HepG2 (cell line): Measurements from ENCODE around the gene PMS1. TPM values are rescaled to one million over a fixed set of nuclear protein-coding genes. Genes with fewer than 3 reads are reported as not detected.

ENCODE experiments used
- ATF1 ChIP-seq: IDR thresholded peaks from 2 replicates; pipeline ENCODE4 v1.6.1; 2016; ENCODE audit warnings: mild to moderate bottlenecking, control low read depth
- HMG20B ChIP-seq: conservative IDR thresholded peaks from 2 replicates; pipeline ENCODE4 v1.6.1; 2016; ENCODE audit warnings: missing genetic modification reagents, missing compliant biosample characterization
- IRX3 ChIP-seq: sonication (generic); formaldehyde crosslinking; IDR thresholded peaks from 2 replicates; pipeline ENCODE4 v1.8.1; 2023; ENCODE audit warnings: mild to moderate bottlenecking, low read depth, missing genetic modification reagents, borderline replicate concordance
- JUND ChIP-seq: sonication (generic); formaldehyde crosslinking; IDR thresholded peaks from 2 replicates; pipeline ENCODE4 v1.8.0; 2022; ENCODE audit warnings: mild to moderate bottlenecking, missing genetic modification reagents
- KLF6 ChIP-seq: IDR thresholded peaks from 2 replicates; pipeline ENCODE4 v1.8.0; 2016; ENCODE audit warnings: missing biosample characterization, missing genetic modification reagents
- MIXL1 ChIP-seq: IDR thresholded peaks from 2 replicates; pipeline ENCODE4 v1.6.1; 2016
- MTF2 ChIP-seq: sonication (generic); formaldehyde crosslinking; IDR thresholded peaks from 2 replicates; pipeline ENCODE4 v1.5.0; 2020; ENCODE audit warnings: missing genetic modification reagents, borderline replicate concordance
- NPAS2 ChIP-seq: sonication (generic); formaldehyde crosslinking; IDR thresholded peaks from 2 replicates; pipeline ENCODE4 v1.8.0; 2022; ENCODE audit warnings: mild to moderate bottlenecking, missing genetic modification reagents, borderline replicate concordance
- POGZ ChIP-seq: sonication (generic); formaldehyde crosslinking; IDR thresholded peaks from 2 replicates; pipeline ENCODE4 v1.4.0; 2020; ENCODE audit warnings: mild to moderate bottlenecking, missing genetic modification reagents
- RBM22 ChIP-seq: fragments of 200-400 bp; formaldehyde crosslinking; optimal IDR thresholded peaks from 2 replicates; pipeline ENCODE3; 2017; ENCODE audit warnings: mild to moderate bottlenecking, low read length, moderate library complexity
- RFX3 ChIP-seq: IDR thresholded peaks from 2 replicates; pipeline ENCODE4 v1.6.1; 2016; ENCODE audit warnings: missing biosample characterization, missing genetic modification reagents
- RXRB ChIP-seq: IDR thresholded peaks from 2 replicates; pipeline ENCODE4 v1.6.1; 2016; ENCODE audit warnings: borderline replicate concordance, missing genetic modification reagents, missing compliant biosample characterization
- SALL1 ChIP-seq: sonication (generic); formaldehyde crosslinking; IDR thresholded peaks from 2 replicates; pipeline ENCODE4 v1.8.0; 2022; ENCODE audit warnings: mild to moderate bottlenecking, missing genetic modification reagents
- SMYD3 ChIP-seq: sonication (generic); formaldehyde crosslinking; IDR thresholded peaks from 2 replicates; pipeline ENCODE4 v1.8.1; 2023; ENCODE audit warnings: mild to moderate bottlenecking, missing genetic modification reagents
- SNAPC5 ChIP-seq: sonication (generic); formaldehyde crosslinking; IDR thresholded peaks from 2 replicates; pipeline ENCODE4 v1.8.1; 2023; ENCODE audit warnings: mild to moderate bottlenecking, missing genetic modification reagents, borderline replicate concordance
- TBL1XR1 ChIP-seq: fragments of 150-350 bp; IDR thresholded peaks from 2 replicates; pipeline ENCODE4 v1.6.1; 2014; ENCODE audit warnings: borderline replicate concordance, low read length; ENCODE audit not compliant: partially characterized antibody
- TOE1 ChIP-seq: sonication (generic); formaldehyde crosslinking; IDR thresholded peaks from 2 replicates; pipeline ENCODE4 v1.4.0; 2020; ENCODE audit warnings: mild to moderate bottlenecking, missing genetic modification reagents
- XBP1 ChIP-seq: sonication (generic); formaldehyde crosslinking; IDR thresholded peaks from 2 replicates; pipeline ENCODE4 v1.5.0; 2020; ENCODE audit warnings: missing genetic modification reagents
- YEATS4 ChIP-seq: sonication (generic); formaldehyde crosslinking; IDR thresholded peaks from 2 replicates; pipeline ENCODE4 v1.4.0; 2020; ENCODE audit warnings: missing genetic modification reagents, borderline replicate concordance
- ZBTB7A ChIP-seq: sonication (generic); formaldehyde crosslinking; IDR thresholded peaks from 2 replicates; pipeline ENCODE4 v1.8.0; 2022; ENCODE audit warnings: mild to moderate bottlenecking, missing genetic modification reagents
- ZMAT3 ChIP-seq: sonication (generic); formaldehyde crosslinking; conservative IDR thresholded peaks from 2 replicates; pipeline ENCODE4 v1.7.0; 2021; ENCODE audit warnings: missing genetic modification reagents
- ZNF136 ChIP-seq: sonication (generic); formaldehyde crosslinking; IDR thresholded peaks from 2 replicates; pipeline ENCODE4 v1.8.1; 2022; ENCODE audit warnings: low read depth, mild to moderate bottlenecking, moderate library complexity, missing genetic modification reagents
- ZNF276 ChIP-seq: sonication (generic); formaldehyde crosslinking; IDR thresholded peaks from 2 replicates; pipeline ENCODE4 v1.4.0; 2020; ENCODE audit warnings: mild to moderate bottlenecking, low read depth, missing genetic modification reagents
- ZNF563 ChIP-seq: sonication (generic); formaldehyde crosslinking; IDR thresholded peaks from 2 replicates; pipeline ENCODE4 v1.8.0; 2022; ENCODE audit warnings: mild to moderate bottlenecking, moderate library complexity, missing genetic modification reagents
- ZNF780A ChIP-seq: sonication (generic); formaldehyde crosslinking; IDR thresholded peaks from 2 replicates; pipeline ENCODE4 v1.8.0; 2022; ENCODE audit warnings: mild to moderate bottlenecking, missing genetic modification reagents, moderate library complexity
- ZNF883 ChIP-seq: sonication (generic); formaldehyde crosslinking; IDR thresholded peaks from 2 replicates; pipeline ENCODE4 v1.5.1; 2020; ENCODE audit warnings: mild to moderate bottlenecking, missing genetic modification reagents; ENCODE audit errors: not compliant biosample characterization
- ZSCAN22 ChIP-seq: sonication (generic); formaldehyde crosslinking; IDR thresholded peaks from 2 replicates; pipeline ENCODE4 v1.4.0; 2020; ENCODE audit warnings: mild to moderate bottlenecking, missing genetic modification reagents
- polyA plus RNA-seq, 8 experiments: library from polyadenylated mRNA; depleted of rRNA in 3 of 8; stranded (reverse) in 7 of 8; unstranded in 1 of 8; fragments of >200 nt; fragmentation: Illumina TruSeq in 4 of 8; extraction: Trizol in 4 of 8; gene quantifications; 2 replicates each; pipeline versions ENCODE4 v1.2.1 to v1.2.3, GENCODE V29; 2011 to 2016; ENCODE audit warnings: low read depth in 4 of 8, missing spikeins in 1 of 8, mixed read lengths in 1 of 8; ENCODE audit not compliant: insufficient read depth in 1 of 8
- total RNA-seq, 5 experiments: library from RNA; depleted of rRNA; stranded (reverse); fragments of >200 nt; fragmentation: Illumina TruSeq; extraction: Trizol; gene quantifications; 2 replicates each; pipeline ENCODE4 v1.2.3, GENCODE V29; 2016; ENCODE audit warnings: low read depth in 1 of 5
- TF ChIP-seq, protein P1 (sequence below): fragments of 450-650 bp; IDR thresholded peaks from 2 replicates; pipeline ENCODE4 v1.6.1; 2016

The PMS1 gene
- total and polyA plus RNA-seq, 2 of the 13 experiments (the other 11 are each of a cell fraction or from before 2014, with no cell fraction given), result 14.6 to 39.9 TPM

DNA sequence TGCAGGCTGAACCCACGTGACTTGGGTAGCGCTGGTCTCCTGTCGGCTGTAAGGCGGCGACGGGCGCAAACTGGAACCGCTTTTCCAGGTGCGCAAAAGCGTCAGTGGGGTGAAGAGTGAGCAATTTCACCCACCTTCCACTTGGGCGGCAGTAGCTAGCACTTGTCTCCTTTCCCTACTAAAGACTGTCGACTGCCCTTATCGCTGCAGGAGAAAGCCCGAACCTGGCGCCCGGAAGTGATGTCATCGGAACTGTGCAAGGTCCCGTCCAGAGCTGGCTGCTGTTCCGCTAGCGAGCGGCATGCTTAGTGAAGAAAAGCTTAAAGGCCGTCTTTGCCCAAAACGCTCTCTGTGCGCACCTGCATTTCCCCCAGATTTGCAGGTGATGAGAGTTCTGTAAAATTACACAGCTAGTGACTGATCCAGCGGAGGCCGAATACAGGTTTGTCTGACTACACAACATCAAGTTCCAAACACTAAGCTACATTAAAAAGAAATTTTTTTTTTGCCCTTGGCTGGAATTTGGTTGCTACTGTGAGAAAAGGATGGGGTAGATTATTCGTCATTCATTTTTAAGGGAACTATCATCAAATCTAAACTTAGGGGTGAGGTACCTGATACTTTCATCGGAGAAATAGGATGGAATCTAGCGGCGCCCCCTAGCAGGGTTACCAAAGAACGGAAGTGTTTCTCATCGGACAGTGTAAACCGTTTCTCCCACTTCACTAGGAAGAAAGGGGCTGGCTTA lies 21.5 kb upstream of the PMS1 start, which contains the start of gene OSGEPL1 (continued):
- TF ChIP-seq IRX3 (CRISPR knock-in tag), result no peak
- no peak for TF ChIP-seq NPAS2
- peak; percentile 93 for TF ChIP-seq POGZ (CRISPR knock-in tag)
- peak; percentile 93 for TF ChIP-seq SMYD3 (CRISPR knock-in tag)
- TF ChIP-seq ZNF883 (CRISPR knock-in tag), result peak; percentile 85
- TF ChIP-seq MTF2 (CRISPR knock-in tag), result no peak; the same call in 1 of the 2 replicates
- peak; percentile 65; the same call in 1 of the 2 replicates for TF ChIP-seq ZNF563 (CRISPR knock-in tag)
- no peak for TF ChIP-seq XBP1 (CRISPR knock-in tag)
- no peak for TF ChIP-seq ZBTB7A (CRISPR knock-in tag)
- TF ChIP-seq, protein P1, sequence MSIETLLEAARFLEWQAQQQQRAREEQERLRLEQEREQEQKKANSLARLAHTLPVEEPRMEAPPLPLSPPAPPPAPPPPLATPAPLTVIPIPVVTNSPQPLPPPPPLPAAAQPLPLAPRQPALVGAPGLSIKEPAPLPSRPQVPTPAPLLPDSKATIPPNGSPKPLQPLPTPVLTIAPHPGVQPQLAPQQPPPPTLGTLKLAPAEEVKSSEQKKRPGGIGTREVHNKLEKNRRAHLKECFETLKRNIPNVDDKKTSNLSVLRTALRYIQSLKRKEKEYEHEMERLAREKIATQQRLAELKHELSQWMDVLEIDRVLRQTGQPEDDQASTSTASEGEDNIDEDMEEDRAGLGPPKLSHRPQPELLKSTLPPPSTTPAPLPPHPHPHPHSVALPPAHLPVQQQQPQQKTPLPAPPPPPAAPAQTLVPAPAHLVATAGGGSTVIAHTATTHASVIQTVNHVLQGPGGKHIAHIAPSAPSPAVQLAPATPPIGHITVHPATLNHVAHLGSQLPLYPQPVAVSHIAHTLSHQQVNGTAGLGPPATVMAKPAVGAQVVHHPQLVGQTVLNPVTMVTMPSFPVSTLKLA, result 0 out of 2 replicates have a peak, but pooled peaks have one; percentile 22
- peak; percentile 77 for TF ChIP-seq RBM22
- TF ChIP-seq JUND, result peak; percentile 75
- peak; percentile 84 for TF ChIP-seq KLF6 (CRISPR knock-in tag)
- TF ChIP-seq ZNF276 (CRISPR knock-in tag), result no peak
- TF ChIP-seq TOE1, result no peak
- no peak for TF ChIP-seq SNAPC5
- TF ChIP-seq TBL1XR1, result no peak
- TF ChIP-seq RFX3 (CRISPR knock-in tag), result no peak
- peak; percentile 40; the same call in 1 of the 2 replicates for TF ChIP-seq HMG20B
- TF ChIP-seq MIXL1 (CRISPR knock-in tag), result no peak
- TF ChIP-seq ZNF780A (CRISPR knock-in tag), result 0 out of 2 replicates have a peak, but pooled peaks have one; percentile 42
- TF ChIP-seq ZNF136 (CRISPR knock-in tag), result no peak
- peak; percentile 37; the same call in 1 of the 2 replicates for TF ChIP-seq ZMAT3
- peak; percentile 82 for TF ChIP-seq YEATS4 (CRISPR knock-in tag)
- peak; percentile 94 for TF ChIP-seq SALL1 (CRISPR knock-in tag)
- peak; percentile 95 for TF ChIP-seq ATF1 (CRISPR knock-in tag)
- TF ChIP-seq ZSCAN22 (CRISPR knock-in tag), result no peak
- no peak; the same call in 1 of the 2 replicates for TF ChIP-seq RXRB (CRISPR knock-in tag)
